Stimulated activated CD8-positive, alpha-beta memory T cell treated with anti-CD3 and anti-CD28 coated beads, Interleukin-12 subunit alpha, Interleukin-12 subunit beta, amount 100 ng/mL, for 24 hours (primary cell): ENCODE results near the gene ASNS.
A peak's percentile ranks its signal among the peaks of the same experiment; 100 is the strongest.

Experiments
- DNase-seq: peaks from one replicate; pipeline ENCODE4 v3.0.0-alpha.2; 2020; ENCODE audit errors: extremely low read depth

Gene ASNS

DNA sequence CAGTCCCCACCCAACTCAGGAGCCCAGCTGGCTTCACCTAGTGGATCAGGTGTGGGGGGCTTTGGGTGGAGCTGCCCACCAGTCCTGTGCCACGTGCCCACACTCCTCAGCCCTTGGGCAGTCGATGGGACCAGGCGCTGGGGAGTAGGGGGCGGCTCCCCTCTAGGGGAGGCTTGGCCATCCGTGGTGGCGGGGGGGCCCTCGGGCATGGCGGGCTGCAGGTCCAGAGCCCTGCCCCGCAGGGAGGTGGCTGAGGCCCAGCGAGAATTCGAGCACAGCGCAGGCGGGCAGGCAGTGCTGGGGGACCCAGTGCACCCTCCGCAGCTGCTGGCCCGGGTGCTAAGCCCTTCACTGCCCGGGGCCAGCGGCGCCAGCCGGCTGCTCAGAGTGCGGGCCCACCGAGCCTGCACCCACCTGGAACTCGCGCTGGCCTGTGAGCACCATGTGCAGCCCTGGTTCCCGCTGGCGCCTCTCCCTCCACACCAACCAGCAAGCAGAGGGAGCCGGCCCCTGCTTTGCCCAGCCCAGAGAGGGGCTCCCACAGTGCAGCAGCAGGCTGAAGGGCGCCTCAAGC, 29.3 kb downstream of the ASNS start:
- DNase-seq: no peak

DNA sequence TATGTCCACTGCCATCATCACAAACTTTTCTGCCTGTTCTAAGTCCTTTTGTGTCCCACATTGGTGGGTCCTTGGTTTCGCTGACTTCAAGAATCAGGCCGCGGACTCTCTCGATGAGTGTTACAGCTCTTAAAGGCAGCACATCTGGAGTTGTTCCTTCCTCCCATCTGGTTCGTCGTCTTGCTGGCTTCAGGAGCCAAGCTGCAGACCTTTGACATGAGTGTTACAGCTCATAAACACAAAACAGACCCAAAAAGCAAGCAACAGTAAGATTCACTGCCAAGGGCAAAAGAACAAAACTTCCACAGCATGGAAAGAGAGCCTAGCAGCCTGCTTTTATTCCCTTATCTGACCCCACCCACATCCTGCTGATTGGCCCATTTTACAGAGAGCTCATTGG, 30.2 kb downstream of the ASNS start:
- no peak for DNase-seq

DNA sequence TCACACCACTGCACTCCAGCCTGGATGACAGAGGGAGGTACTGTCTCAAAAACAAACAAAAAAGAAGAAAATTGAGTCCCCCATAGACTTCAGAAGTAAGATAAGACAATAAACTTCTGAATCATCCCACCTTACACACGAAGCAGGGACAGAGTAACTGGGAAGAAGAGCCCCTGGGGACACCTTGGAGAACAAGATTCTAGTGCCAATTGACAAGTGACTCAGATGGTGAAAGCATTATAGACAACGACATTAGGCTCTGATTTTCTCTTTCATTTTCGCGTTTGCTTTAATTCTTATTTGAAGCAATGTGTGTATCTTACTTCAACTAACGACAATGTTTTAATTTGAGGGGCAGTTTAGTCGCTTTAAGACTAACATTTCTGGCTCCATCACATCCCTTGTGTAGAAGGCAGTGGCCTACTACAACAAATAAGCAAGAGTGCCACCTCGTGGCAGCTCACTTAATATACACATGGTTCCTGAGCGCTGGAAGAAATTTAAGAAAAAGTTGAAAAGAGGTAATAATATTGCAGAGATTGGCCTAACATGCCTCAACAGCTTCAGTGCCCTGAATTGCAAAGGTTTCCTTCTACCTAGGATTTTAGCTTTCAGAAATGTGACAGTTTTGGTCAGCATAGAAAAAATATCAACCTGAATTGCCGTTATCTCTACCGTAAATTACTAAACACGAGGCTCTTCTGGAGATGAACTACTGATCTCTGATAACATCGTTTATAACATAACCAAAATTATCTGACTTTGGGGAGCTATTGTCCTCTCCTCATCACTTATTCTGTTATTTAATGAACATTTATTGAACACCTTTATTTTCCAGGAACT, 36.7 kb downstream of the ASNS start:
- peak; percentile 7 for DNase-seq

DNA sequence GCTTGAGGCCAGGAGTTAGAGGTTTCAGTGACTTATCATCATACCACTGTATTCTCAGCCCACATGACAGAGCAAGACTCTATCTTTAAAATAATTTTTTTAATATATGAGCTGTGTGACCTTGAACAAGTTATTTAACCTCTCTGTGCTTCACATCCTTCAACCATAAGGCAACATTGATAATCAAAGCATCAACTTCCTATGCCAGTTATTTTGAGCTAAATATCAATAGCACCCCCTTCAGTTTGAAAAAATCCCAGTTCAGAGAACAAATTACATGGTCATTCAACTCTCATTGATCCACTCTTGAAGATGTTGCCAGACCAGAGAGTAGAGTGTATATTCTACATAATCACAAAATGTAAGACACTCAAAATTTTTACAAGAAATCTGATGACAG, 53.0 kb downstream of the ASNS start:
- no peak for DNase-seq

DNA sequence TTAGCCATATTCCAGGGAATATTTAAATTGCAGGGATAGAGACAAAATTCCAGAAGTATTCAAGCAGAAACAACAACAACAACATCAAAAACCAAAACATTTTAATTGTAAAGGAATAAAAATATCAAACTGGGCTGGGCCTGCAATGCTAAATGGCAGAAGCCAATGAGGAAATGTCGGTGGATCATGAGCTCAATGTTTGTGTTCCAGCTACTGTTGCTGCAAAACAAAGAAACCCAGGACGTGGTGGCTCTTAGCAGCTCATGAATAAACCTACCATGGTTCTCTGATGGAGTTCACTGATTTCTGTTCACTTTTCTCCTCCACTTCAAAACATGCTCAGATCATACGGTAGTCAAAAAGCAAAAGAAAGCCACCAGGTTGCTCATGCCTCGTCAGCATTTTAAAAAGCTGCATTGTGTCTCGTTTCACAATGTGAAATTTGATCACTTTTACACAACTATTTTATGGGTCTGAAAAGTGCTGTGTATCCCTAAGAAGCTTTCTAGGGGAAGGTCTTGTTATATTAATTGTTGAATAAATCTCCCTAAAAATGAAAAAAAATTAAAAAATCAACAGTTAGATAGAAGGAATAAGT, 54.0 kb downstream of the ASNS start:
- DNase-seq: no peak
